ENCODE data around the gene CYFIP2. TPM values are rescaled to one million over a fixed set of nuclear protein-coding genes. Genes with fewer than 3 reads are reported as not detected.

Gene CYFIP2
- total and polyA plus RNA-seq, 2 of the 8 experiments (the other 6 are each of a cell fraction or from before 2014, with no cell fraction given), result 45.1 to 80.6 TPM

DNA sequence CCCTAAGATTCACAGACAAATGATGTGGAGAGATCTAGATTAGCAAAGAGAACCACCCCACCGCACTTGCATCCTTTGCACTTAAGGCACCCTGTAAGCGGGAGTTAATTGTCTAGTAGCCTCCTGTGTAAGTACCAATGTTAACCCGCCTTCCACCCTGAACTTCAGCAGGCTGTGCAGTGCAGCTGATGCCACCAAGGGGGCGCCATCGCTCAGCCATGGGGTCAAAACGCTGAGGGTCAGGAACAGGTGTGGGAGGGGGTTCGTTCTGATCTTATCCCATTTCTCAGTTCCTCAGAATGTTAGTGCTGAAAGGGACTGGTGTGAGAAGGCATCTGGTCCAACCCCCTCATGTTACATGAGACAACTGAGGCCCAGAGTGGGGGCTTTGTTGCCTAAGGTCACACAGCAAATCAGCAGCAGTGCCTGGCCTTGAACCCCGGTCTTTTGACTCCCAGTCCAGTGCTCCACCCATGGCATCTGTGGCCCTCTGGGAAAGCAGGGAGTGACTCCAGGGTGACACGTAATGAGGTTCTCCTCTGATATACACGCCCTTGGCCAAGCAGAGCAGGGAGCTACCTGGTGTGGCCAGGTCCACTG is 57.3 kb downstream of the CYFIP2 start:
- ChIA-PET CTCF (ENCODE audit: partially characterized antibody) (interaction anchor here (0.9 to 12.4 kb wide), 26 partner anchors 7 to 548 kb away, joined by 3 to 157 read pairs (median 6); a partner anchor contains a TSS), POLR2A (ENCODE audit: partially characterized antibody) (interaction anchor here (1.0 to 1.8 kb wide), 2 partner anchors 12 to 50 kb away, joined by 3 to 4 read pairs; no protein-coding TSS in a partner anchor)
- H3K9me3 ChIP-seq (ENCODE audit: insufficient read depth in 2 of 2, low read depth in 1 of 2, low read length in 1 of 2), result no peaks in the 10 kb centered on the region
- no peak overlapping the region for H4K8ac ChIP-seq (ENCODE audit: extremely low read depth, insufficient read depth, low read length)
- no peak overlapping the region for H3K9ac ChIP-seq (replicated peaks in 1 of 4; ENCODE audit: extremely low read depth in 1 of 4, low read depth in 3 of 4, low read length in 3 of 4)
- no peaks in the 10 kb centered on the region for H3K27me3 ChIP-seq (replicated peaks in 1 of 4; ENCODE audit: control insufficient read depth in 3 of 4, extremely low read depth in 1 of 4, insufficient read depth in 3 of 4, low read length in 3 of 4)
- no peaks in the 10 kb centered on the region for H3K23me2 ChIP-seq (ENCODE audit: low read depth, low read length)
- peaks cover 4 to 21% (median 16%) of the 10 kb centered on the region in 4 experiments; a peak in 6 of 8 replicates for H3K36me3 ChIP-seq (ENCODE audit: control insufficient read depth in 2 of 4, insufficient read depth in 4 of 4, low read length in 3 of 4)
- no peak overlapping the region for H3K18ac ChIP-seq (ENCODE audit: extremely low read depth, low read length)
- H3K27ac ChIP-seq (ENCODE audit: low read depth, low read length), result no peak overlapping the region
- no peaks in the 10 kb centered on the region for H3K79me2 ChIP-seq (ENCODE audit: control insufficient read depth in 1 of 2, insufficient read depth in 2 of 2, low read length in 2 of 2)
- H3K23ac ChIP-seq (ENCODE audit: insufficient read length), result no peak overlapping the region
- no peak overlapping the region for H3K56ac ChIP-seq (replicated peaks; ENCODE audit: insufficient read length, low read depth, low read length)
- H2BK5ac ChIP-seq (ENCODE audit: low read depth, low read length), result no peak overlapping the region
- H4K5ac ChIP-seq (ENCODE audit: insufficient read length, low read depth, low read length), result no peak overlapping the region
- H2BK20ac ChIP-seq (ENCODE audit: low read length), result no peak overlapping the region
- H4K91ac ChIP-seq (replicated peaks; ENCODE audit: insufficient read length, low read length), result no peak overlapping the region
- H2BK120ac ChIP-seq (replicated peaks; ENCODE audit: low read depth, low read length), result no peak overlapping the region
- H3K4me1 ChIP-seq (replicated peaks in 1 of 4; ENCODE audit: control insufficient read depth in 3 of 4, insufficient read depth in 4 of 4, low read length in 3 of 4), result no peaks in the 10 kb centered on the region
- H2BK15ac ChIP-seq (ENCODE audit: low read length), result no peak overlapping the region
- H2AK5ac ChIP-seq (ENCODE audit: low read depth, low read length), result no peak overlapping the region
- H3K79me1 ChIP-seq (ENCODE audit: low read depth, low read length), result no peaks in the 10 kb centered on the region
- 72% methylated on average over 10 of the region's 10 CpGs; no CpG with 5 or more reads in 1 of the 2 experiments for WGBS, 2 experiments (ENCODE audit: extremely low coverage in 1 of 2, insufficient coverage in 1 of 2, insufficient read length in 1 of 2, insufficient replicate concordance in 2 of 2, low coverage in 1 of 2, low lambda C conversion rate in 2 of 2, missing lambda C conversion rate in 1 of 2)
- no peak overlapping the region for H3K4me2 ChIP-seq (ENCODE audit: insufficient read depth in 1 of 2, low read depth in 2 of 2, low read length in 2 of 2)
- H2AFZ ChIP-seq (ENCODE audit: low read length), result no peak overlapping the region
- H3K4me3 ChIP-seq (ENCODE audit: extremely low read depth in 1 of 4, insufficient read depth in 2 of 4, low read depth in 3 of 4, low read length in 4 of 4), result no peak overlapping the region
- no peak overlapping the region for H2BK12ac ChIP-seq (ENCODE audit: low read depth, low read length)
- no peak for TF ChIP-seq ATF3 (IDR thresholded peaks at IDR 0.05; ENCODE audit: insufficient read depth, low read depth, low read length)
- TF ChIP-seq PHF8 (conservative IDR thresholded peaks at IDR 0.05; ENCODE audit: low read depth, low read length), result no peak
- no peak for TF ChIP-seq KDM5A (IDR thresholded peaks at IDR 0.05; ENCODE audit: low read length)
- peak; percentile 75; the same call in 1 of the 2 replicates for TF ChIP-seq KDM1A (IDR thresholded peaks at IDR 0.05; ENCODE audit: borderline replicate concordance, low read length)
- TF ChIP-seq YY1 (IDR thresholded peaks at IDR 0.05; ENCODE audit: low read depth, low read length), result no peak
- TF ChIP-seq SIX5 (IDR thresholded peaks at IDR 0.05; ENCODE audit: low read depth, low read length), result no peak
- TF ChIP-seq ASH2L (IDR thresholded peaks at IDR 0.05; ENCODE audit: low read length), result no peak
- TF ChIP-seq RAD21 (IDR thresholded peaks at IDR 0.05 in 1 of 2, conservative IDR thresholded peaks at IDR 0.05 in 1 of 2; ENCODE audit: low read depth in 2 of 2, low read length in 2 of 2), result peak; percentile 13 to 26; a peak in 2 of 4 replicates
- TF ChIP-seq, protein P1, sequence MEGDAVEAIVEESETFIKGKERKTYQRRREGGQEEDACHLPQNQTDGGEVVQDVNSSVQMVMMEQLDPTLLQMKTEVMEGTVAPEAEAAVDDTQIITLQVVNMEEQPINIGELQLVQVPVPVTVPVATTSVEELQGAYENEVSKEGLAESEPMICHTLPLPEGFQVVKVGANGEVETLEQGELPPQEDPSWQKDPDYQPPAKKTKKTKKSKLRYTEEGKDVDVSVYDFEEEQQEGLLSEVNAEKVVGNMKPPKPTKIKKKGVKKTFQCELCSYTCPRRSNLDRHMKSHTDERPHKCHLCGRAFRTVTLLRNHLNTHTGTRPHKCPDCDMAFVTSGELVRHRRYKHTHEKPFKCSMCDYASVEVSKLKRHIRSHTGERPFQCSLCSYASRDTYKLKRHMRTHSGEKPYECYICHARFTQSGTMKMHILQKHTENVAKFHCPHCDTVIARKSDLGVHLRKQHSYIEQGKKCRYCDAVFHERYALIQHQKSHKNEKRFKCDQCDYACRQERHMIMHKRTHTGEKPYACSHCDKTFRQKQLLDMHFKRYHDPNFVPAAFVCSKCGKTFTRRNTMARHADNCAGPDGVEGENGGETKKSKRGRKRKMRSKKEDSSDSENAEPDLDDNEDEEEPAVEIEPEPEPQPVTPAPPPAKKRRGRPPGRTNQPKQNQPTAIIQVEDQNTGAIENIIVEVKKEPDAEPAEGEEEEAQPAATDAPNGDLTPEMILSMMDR (IDR thresholded peaks at IDR 0.05; ENCODE audit: control extremely low read depth in 1 of 3, insufficient read depth in 1 of 3, low read depth in 1 of 3, low read length in 3 of 3), result peak; percentile 72 to 90 (median 84)
- H4K20me1 ChIP-seq (replicated peaks in 1 of 2; ENCODE audit: control insufficient read depth in 1 of 2, insufficient read depth in 2 of 2, low read length in 2 of 2), result peaks cover 0 to 2% of the 10 kb centered on the region in 2 experiments
- H3K14ac ChIP-seq (ENCODE audit: insufficient read length), result no peak overlapping the region
- FAIRE-seq, result no peak
- H3K4ac ChIP-seq (replicated peaks; ENCODE audit: insufficient read length, low read depth, low read length), result no peak overlapping the region
- peak in 1 of 2 experiments; percentile 85 for DNase-seq (ENCODE audit: low read depth in 1 of 2, low spot score in 2 of 2)

Data from H1 (cell line).